ENCODE measurements around the gene DMXL2.
"Not testable (repeated sequence)": the region's sequence is repeated elsewhere in the genome, so short reads cannot be mapped to it uniquely, and the experiment has no call there.

DNA sequence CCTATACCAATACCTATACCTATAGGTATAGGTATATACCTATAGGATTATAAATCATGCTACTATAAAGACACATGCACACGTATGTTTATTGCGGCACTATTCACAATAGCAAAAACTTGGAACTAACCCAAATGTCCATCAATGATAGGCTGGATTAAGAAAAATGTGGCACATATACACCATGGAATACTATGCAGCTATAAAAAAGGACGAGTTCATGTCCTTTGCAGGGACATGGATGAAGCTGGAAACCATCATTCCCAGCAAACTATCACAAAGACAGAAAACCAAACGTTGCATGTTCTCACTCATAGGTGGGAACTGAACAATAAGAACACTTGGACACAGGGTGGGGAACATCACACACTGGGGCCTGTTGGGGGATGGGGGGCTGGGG is 26.1 kb upstream of the DMXL2 start:
- TF ChIP-seq, protein P1, sequence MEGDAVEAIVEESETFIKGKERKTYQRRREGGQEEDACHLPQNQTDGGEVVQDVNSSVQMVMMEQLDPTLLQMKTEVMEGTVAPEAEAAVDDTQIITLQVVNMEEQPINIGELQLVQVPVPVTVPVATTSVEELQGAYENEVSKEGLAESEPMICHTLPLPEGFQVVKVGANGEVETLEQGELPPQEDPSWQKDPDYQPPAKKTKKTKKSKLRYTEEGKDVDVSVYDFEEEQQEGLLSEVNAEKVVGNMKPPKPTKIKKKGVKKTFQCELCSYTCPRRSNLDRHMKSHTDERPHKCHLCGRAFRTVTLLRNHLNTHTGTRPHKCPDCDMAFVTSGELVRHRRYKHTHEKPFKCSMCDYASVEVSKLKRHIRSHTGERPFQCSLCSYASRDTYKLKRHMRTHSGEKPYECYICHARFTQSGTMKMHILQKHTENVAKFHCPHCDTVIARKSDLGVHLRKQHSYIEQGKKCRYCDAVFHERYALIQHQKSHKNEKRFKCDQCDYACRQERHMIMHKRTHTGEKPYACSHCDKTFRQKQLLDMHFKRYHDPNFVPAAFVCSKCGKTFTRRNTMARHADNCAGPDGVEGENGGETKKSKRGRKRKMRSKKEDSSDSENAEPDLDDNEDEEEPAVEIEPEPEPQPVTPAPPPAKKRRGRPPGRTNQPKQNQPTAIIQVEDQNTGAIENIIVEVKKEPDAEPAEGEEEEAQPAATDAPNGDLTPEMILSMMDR (IDR thresholded peaks at IDR 0.05): not testable (repeated sequence)
- TF ChIP-seq POLR2A (IDR thresholded peaks at IDR 0.05): not testable (repeated sequence)
